ENCODE measurements around the gene AZIN2. TPM values are rescaled to one million over a fixed set of nuclear protein-coding genes. Genes with fewer than 3 reads are reported as not detected.

Gene AZIN2
- total RNA-seq, 1 experiment from 2014 or later = 0.39 TPM

- H2BK20ac ChIP-seq (ENCODE audit: low read depth, low read length, poor library complexity, severe bottlenecking) = no peak overlapping the region
- no peak overlapping the region for H3K9ac ChIP-seq (ENCODE audit: extremely low read depth, insufficient read length, low read length)
- no peaks in the 10 kb centered on the region for H3K4me1 ChIP-seq (ENCODE audit: insufficient read depth, low read length)
- H3K4me1 Mint-ChIP-seq = no peaks in the 10 kb centered on the region
- no peaks in the 10 kb centered on the region for H3K27me3 ChIP-seq (ENCODE audit: insufficient read depth, low read length)
- H3K27ac ChIP-seq (ENCODE audit: insufficient read length, low read depth, low read length) = no peak overlapping the region
- no peak overlapping the region for H2AK5ac ChIP-seq (ENCODE audit: insufficient read length, low read length)
- H3K79me1 ChIP-seq (ENCODE audit: insufficient read depth, low read depth, low read length, poor library complexity, severe bottlenecking) = no peaks in the 10 kb centered on the region
- H3K14ac ChIP-seq (ENCODE audit: insufficient read depth, low read length) = no peak overlapping the region
- H3K4ac ChIP-seq (ENCODE audit: low read depth, low read length) = no peak overlapping the region
- no peaks in the 10 kb centered on the region for H3K79me2 ChIP-seq (ENCODE audit: insufficient read depth, low read length)
- no peaks in the 10 kb centered on the region for H3K23me2 ChIP-seq (ENCODE audit: insufficient read length, low read depth, low read length, poor library complexity, severe bottlenecking)
- no peak overlapping the region for H3K56ac ChIP-seq (ENCODE audit: insufficient read length, low read depth, low read length)
- H4K5ac ChIP-seq (ENCODE audit: insufficient read length, low read depth, low read length) = no peak overlapping the region
- no peak overlapping the region for H2BK15ac ChIP-seq (ENCODE audit: low read depth, low read length)
- H3K36me3 Mint-ChIP-seq (ENCODE audit: insufficient read depth in 1 of 3, low read depth in 3 of 3) = no peaks in the 10 kb centered on the region; a peak in 1 of 7 replicates
- no peak for DNase-seq
- no peak overlapping the region for H4K91ac ChIP-seq (ENCODE audit: insufficient read length, low read depth, low read length)
- no peak overlapping the region for H4K8ac ChIP-seq (replicated peaks; ENCODE audit: insufficient read length, low read depth, low read length)
- H3K4me2 ChIP-seq (ENCODE audit: insufficient read depth, insufficient read length, low read length) = no peak overlapping the region
- H2BK5ac ChIP-seq (ENCODE audit: insufficient read length, low read length) = no peak overlapping the region
- H2BK120ac ChIP-seq (ENCODE audit: low read depth, low read length, poor library complexity, severe bottlenecking) = no peak overlapping the region
- H4K20me1 ChIP-seq (ENCODE audit: control insufficient read depth, insufficient read depth, insufficient read length) = no peaks in the 10 kb centered on the region
- no peak overlapping the region for H3K18ac ChIP-seq (ENCODE audit: insufficient read length, low read depth, low read length)
- H3T11ph ChIP-seq (ENCODE audit: low read length) = no peak overlapping the region
- no peak overlapping the region for H3K4me3 Mint-ChIP-seq
- H3K9me3 ChIP-seq (ENCODE audit: control insufficient read depth, low read depth, low read length) = no peaks in the 10 kb centered on the region
- no peak overlapping the region for H3K27ac Mint-ChIP-seq
- peaks cover 17% of the 10 kb centered on the region for H3K27me3 Mint-ChIP-seq (ENCODE audit: low read depth)
- no peak overlapping the region for H3K23ac ChIP-seq (ENCODE audit: insufficient read length, low read depth, low read length)
- no peak overlapping the region for H2BK12ac ChIP-seq (ENCODE audit: insufficient read length, low read depth, low read length)
- TF ChIP-seq, protein P1, sequence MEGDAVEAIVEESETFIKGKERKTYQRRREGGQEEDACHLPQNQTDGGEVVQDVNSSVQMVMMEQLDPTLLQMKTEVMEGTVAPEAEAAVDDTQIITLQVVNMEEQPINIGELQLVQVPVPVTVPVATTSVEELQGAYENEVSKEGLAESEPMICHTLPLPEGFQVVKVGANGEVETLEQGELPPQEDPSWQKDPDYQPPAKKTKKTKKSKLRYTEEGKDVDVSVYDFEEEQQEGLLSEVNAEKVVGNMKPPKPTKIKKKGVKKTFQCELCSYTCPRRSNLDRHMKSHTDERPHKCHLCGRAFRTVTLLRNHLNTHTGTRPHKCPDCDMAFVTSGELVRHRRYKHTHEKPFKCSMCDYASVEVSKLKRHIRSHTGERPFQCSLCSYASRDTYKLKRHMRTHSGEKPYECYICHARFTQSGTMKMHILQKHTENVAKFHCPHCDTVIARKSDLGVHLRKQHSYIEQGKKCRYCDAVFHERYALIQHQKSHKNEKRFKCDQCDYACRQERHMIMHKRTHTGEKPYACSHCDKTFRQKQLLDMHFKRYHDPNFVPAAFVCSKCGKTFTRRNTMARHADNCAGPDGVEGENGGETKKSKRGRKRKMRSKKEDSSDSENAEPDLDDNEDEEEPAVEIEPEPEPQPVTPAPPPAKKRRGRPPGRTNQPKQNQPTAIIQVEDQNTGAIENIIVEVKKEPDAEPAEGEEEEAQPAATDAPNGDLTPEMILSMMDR (conservative IDR thresholded peaks at IDR 0.05) = peak; percentile 53; the same call in 2 of the 3 replicates
- peaks cover 4% of the 10 kb centered on the region in 2 experiments; a peak in 3 of 5 replicates for H3K9me3 Mint-ChIP-seq
- no peak overlapping the region for H2AFZ ChIP-seq (ENCODE audit: low read length)
- WGBS (ENCODE audit: extremely low coverage, insufficient read length, low lambda C conversion rate) = no CpG with 5 or more reads among the region's 3 CpGs
These were observed 31.0 kb downstream of the AZIN2 start for GRCh38 chr1:33111965-33112364.

All from H9 (cell line).